ENCODE data around the gene SYT1. TPM values are rescaled to one million over a fixed set of nuclear protein-coding genes. Genes with fewer than 3 reads are reported as not detected.

Gene SYT1
- total and polyA plus RNA-seq, 2 of the 8 experiments (the other 6 are each of a cell fraction or from before 2014, with no cell fraction given): 11.0 to 34.6 TPM

DNA sequence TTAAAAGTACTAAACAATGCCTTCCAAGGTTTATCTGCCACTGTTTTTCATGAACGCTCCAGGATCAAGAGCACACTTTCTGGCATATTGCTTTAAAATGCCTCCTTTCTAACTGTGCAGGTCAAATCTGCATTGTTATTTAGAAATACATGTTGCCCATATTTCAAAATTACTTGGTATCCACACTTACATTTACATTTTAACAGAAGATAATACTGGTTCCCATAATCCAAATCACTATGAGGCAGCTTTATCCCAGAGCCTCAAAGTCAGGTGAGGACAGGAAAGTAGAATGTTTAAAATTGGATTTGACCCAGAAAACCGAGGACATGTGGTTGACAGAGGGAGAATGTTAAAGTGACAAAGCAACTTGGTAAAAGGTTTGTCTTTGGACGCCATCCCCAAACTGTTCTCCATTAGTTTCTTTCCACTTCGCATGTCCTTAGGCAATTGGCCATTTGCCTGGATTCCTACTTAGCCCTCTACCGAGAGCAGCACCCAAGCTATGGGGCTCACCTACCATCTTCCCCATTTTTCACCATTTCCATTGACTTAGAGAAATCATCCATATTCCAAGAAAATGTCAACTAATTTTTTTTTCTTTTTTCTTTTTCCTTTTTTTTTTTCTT lies 473.2 kb downstream of the SYT1 start (continued):
- TF ChIP-seq GTF2F1 (IDR thresholded peaks at IDR 0.05; ENCODE audit: borderline replicate concordance, low read depth, low read length): no peak

Measured in H1 (cell line).